T-helper 22 cell (primary cell): ENCODE measurements around the gene STIP1.

Experiments
- DNase-seq: peaks from one replicate; pipeline ENCODE4 v3.0.0-alpha.2; 2020; ENCODE audit warnings: low read depth

The STIP1 gene

DNA sequence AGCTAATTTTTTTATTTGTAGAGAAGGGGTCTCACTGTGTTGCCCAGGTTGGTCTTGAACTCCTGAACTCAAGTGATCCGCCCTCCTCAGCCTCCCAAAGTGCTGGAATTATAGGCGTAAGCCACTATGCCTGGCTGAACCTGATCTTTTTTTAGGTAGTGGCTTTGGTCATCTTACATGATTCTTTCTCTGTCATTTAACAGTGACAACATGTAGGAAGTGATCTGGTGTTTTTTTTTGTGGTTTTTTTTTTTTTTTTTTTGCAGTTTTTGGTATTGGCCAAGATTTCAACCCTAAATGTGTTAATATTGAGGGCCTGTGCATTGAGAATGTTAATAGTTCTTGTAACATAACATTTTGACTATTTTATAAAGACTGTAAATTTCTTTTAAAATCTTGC, 12.5 kb downstream of the STIP1 start:
- DNase-seq: no peak

DNA sequence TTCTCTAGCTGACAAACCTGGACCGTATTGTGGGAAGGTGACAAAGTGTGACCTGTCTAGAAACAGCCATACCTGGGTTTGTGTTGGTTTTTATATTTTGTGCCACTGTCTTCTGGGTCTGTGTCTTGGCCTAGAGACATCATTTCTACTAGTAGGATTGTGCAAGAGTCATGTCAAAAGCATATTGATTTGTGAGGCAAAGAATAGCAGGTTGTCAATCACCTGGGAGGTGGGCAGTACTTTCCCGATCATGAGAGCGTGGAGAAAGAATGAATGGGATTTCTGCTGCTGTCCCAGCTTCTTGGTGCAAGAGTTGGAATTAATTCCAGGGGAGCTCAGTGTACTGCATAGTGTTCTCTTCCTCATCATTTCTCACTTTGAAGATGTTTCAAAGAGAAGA, 15.6 kb downstream of the STIP1 start:
- DNase-seq: no peak

DNA sequence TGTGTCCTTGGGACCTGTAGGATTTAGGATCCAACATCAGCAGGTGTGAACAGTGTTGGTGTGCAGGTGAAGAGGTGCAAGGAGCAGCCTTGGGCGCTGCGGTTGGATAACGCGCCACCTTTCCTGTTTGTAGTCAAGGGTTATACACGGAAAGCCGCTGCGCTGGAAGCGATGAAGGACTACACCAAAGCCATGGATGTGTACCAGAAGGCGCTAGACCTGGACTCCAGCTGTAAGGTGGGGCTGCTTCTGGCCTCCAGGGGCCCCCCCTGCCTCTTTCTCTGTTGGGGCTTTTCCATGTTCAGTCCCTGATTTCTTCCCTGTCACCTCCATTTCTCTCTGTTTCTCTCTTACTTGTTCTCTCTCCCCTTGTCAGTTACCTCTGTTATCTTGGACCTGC, 17.0 kb downstream of the STIP1 start:
- no peak for DNase-seq

- DNase-seq: no peak
Observed at GRCh38 chr11:64203421-64204079, 17.6 kb downstream of the STIP1 start.

DNA sequence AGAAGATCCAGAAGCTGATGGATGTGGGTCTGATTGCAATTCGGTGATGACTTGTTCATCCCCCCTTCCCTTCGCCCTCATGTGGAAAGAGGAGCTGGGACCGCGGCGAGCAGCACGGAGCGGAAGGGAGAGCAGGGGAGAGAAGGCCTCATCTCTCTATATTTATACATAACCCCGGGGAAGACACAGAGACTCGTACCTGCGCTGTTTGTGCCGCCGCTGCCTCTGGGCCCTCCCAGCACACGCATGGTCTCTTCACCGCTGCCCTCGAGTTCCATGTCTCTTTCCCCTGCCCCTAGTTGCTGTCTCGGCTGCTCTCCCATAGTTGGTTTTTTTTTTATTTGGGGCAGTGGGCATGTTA, 18.1 kb downstream of the STIP1 start:
- no peak for DNase-seq

- DNase-seq: peak; percentile 67
Observed at GRCh38 chr11:64204464-64204989, 18.6 kb downstream of the STIP1 start.

GRCh38 chr11:64206457-64207255, 20.7 kb downstream of the STIP1 start, which contains the start of gene FERMT3:
Gene FERMT3, plus strand, starts transcription at chr11:64206721. Its CDS starts 644 bp downstream, at chr11:64207365.
- peak; percentile 59 for DNase-seq

GRCh38 chr11:64207256-64208085, 21.5 kb downstream of the STIP1 start:
- DNase-seq: peak; percentile 59

- no peak for DNase-seq
Observed at GRCh38 chr11:64208086-64208795, 22.3 kb downstream of the STIP1 start.

GRCh38 chr11:64208796-64209562, 23.0 kb downstream of the STIP1 start:
- DNase-seq: no peak

- no peak for DNase-seq
Observed at GRCh38 chr11:64209563-64209843, 23.5 kb downstream of the STIP1 start.

DNA sequence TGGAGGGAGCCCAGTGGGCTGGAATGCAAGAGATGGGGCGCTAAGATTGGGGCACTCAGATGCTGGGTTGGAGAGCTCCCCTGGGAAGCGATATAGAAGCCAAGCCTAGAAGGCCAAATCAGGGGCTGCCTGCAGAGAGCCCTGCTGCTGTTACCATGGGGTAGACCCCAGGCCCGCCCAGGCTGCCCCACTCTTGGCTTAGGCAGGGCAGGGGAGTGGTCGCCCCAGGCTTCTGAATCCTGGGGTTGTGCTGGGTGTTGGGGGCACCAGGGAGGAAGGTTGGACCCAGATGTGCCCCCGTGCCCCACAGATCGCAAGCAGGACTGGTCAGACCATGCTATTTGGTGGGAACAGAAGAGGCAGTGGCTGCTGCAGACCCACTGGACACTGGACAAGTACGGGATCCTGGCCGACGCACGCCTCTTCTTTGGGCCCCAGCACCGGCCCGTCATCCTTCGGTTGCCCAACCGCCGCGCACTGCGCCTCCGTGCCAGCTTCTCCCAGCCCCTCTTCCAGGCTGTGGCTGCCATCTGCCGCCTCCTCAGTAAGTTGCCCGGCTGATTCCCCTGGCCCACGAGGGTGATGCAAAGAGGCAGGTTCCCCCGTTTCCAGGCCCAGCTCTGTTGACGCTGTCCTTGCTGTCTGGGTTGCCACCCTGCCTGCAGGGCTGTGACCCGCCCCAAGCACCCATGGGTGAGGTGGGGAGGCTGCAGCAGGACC, 24.5 kb downstream of the STIP1 start:
- DNase-seq: no peak

- DNase-seq: no peak
Observed at GRCh38 chr11:64211181-64211872, 25.4 kb downstream of the STIP1 start.

- no peak for DNase-seq
Observed at GRCh38 chr11:64216879-64217278, 30.9 kb downstream of the STIP1 start.

- no peak for DNase-seq
Observed at GRCh38 chr11:64218628-64219353, 32.8 kb downstream of the STIP1 start.

GRCh38 chr11:64219354-64219684, 33.3 kb downstream of the STIP1 start:
- no peak for DNase-seq

DNA sequence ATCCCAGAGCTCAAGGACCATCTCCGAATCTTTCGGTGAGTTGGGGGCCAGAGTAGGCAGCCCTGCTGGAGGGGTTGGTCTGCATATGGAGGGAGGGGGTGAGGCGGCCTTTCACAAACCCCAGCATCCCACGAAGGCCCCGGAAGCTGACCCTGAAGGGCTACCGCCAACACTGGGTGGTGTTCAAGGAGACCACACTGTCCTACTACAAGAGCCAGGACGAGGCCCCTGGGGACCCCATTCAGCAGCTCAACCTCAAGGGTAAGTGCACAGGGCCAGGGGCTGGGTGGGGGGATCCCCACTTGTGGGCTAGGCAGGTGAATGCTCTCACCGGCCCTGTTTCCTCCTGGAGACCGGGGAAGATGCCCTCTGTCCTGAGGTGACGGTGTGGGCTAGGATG, 33.8 kb downstream of the STIP1 start:
- DNase-seq: no peak

DNA sequence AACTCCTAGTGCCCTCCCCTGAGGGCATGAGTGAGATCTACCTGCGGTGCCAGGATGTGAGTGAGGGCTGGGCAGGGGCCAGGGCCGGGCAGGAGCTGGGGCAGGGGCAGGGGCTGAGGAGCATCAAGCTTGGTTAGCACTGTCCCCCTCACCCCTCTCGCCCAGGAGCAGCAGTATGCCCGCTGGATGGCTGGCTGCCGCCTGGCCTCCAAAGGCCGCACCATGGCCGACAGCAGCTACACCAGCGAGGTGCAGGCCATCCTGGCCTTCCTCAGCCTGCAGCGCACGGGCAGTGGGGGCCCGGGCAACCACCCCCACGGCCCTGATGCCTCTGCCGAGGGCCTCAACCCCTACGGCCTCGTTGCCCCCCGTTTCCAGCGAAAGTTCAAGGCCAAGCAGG, 34.3 kb downstream of the STIP1 start:
- no peak for DNase-seq

DNA sequence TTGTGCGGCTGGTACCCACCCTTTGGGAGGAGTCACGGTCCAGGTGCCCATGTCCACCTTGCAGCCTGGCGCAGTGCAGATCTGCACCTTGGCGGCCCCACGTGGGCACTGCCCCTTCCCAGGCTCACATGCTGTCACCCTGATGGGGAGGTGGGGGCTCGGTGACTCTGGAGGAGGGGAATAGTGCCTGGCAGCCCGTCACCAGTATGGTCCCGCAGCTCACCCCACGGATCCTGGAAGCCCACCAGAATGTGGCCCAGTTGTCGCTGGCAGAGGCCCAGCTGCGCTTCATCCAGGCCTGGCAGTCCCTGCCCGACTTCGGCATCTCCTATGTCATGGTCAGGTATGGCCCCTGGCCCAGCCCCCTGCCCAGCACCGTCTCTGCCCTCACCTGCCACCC, 34.8 kb downstream of the STIP1 start:
- DNase-seq: no peak

DNA sequence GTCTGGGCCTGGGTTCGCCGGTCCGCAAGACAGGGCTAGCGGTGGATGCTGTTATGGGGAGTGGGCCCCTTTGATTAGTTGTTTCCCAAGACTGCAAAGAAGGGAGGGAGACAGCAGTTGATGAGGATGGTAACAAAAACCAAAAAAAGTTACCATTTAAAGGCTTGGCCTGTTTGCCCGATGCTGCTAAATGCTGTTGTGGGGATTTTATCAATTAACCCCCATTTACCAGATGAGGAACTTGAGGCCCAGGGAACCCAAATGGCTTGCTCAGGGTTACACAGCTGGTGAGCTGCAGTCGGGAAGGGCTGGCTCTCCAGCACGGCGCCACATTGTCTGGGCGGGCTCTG, 36.7 kb downstream of the STIP1 start:
- DNase-seq: no peak
